ENCODE measurements around the gene OPTC.

The OPTC gene

DNA sequence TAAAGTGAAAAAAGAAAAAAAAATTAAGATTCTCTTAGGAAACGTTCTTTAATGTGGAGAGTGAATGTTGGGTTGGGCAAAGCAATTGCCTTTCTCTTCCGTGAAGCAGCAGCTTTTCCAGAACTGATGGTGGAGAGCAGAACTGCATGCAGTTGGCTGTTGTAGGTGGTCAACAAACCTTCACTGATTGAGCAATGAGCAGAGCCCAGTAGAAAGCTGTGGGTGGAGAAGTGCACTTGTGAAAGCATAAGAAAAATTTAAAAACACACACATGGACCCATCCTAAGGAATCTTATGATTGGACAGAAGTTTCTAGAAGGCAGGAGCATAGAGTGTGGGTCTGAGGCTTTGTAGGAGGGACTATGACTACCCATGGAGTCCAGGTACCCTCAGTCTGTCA lies 13.9 kb upstream of the OPTC start:
- peak overlapping the region; percentile 44 for H3K27ac ChIP-seq
- TF ChIP-seq, protein P1, sequence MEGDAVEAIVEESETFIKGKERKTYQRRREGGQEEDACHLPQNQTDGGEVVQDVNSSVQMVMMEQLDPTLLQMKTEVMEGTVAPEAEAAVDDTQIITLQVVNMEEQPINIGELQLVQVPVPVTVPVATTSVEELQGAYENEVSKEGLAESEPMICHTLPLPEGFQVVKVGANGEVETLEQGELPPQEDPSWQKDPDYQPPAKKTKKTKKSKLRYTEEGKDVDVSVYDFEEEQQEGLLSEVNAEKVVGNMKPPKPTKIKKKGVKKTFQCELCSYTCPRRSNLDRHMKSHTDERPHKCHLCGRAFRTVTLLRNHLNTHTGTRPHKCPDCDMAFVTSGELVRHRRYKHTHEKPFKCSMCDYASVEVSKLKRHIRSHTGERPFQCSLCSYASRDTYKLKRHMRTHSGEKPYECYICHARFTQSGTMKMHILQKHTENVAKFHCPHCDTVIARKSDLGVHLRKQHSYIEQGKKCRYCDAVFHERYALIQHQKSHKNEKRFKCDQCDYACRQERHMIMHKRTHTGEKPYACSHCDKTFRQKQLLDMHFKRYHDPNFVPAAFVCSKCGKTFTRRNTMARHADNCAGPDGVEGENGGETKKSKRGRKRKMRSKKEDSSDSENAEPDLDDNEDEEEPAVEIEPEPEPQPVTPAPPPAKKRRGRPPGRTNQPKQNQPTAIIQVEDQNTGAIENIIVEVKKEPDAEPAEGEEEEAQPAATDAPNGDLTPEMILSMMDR (conservative IDR thresholded peaks at IDR 0.05) = no peak

DNA sequence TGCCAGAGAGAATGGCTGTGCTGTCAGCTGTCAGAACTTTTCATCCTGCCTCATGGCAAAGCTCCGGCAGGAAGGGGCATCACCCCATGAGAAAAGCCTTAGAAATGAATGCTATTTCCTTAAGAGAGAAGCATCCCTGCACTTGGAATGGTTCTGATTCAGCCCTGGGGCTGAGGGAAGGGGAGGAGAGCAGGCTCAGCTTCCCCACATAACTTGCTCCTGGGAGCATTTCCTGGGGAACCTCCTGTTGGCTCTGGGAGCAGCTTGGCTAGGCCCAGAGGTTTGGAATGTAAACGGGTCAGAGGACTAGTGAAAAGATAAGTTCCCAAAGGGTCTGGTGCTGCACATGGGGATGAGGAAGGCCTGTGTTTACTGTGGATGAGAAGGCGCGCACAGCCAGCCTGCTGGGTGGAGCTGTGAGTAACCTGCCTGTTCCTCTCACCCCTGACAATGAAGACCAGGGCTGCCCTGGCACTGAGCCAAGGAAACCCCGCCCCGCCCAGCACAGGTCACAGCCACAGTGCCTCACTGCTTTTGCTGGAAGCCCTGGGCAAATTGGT lies 13.3 kb upstream of the OPTC start:
- H3K27ac ChIP-seq = peak overlapping the region; percentile 44
- TF ChIP-seq, protein P1 (conservative IDR thresholded peaks at IDR 0.05) = no peak

DNA sequence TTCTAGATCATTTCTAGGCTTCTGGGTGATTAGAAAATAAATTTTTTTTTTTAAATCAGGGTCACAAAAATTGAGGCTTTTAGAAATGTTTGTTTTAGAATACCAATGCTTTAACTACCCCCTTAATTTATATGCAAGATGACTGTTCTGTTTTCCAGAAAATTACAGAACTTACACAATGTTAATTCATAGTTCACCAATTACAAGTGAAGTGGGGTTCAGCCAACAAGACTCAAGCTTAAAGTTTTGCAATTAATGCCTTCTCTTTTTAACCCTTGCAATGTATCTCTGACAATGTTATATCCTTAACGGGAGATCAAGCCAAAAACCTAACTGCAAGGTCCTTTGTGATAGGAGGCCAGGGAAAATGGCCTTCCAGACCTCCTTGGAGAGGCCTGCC lies 12.8 kb upstream of the OPTC start:
- H3K27ac ChIP-seq = peak overlapping the region; percentile 44
- TF ChIP-seq, protein P1 (conservative IDR thresholded peaks at IDR 0.05) = no peak

DNA sequence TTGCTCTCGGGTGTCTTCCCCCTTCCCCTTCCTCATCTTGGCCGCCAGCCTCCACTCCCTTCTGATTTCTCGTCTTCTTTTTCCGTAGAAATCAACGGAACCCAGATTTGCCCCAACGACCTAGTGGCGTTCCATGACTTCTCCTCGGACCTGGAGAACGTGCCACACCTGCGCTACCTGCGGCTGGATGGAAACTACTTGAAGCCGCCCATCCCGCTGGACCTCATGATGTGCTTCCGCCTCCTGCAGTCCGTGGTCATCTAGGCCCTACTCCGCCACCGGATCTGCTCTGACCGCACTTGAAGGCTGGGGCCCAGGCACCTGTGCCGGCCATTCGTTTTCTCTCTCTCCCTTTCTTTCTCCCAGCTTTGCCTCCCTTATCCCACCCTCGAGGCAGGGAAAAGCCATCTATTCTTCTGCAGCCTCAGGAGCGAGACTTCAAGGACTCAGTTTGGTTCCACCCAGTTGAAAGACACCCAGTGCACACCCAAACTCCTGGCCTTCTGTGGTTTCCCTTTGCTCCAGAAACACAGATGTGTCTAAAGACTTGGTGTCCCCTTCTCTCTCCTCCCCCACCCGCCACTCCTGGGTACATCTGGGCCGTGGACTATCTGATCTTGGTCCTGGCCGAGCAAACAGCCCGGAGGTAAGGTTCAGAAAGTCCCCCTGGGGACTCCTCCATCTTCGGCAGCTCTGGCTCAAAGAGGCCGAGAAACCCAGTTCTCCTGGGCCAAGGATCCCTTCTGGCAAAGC lies 7.2 kb upstream of the OPTC start:
- peak overlapping the region; percentile 44; the same call in 1 of the 2 replicates for H3K27ac ChIP-seq
- TF ChIP-seq, protein P1 (conservative IDR thresholded peaks at IDR 0.05) = no peak

DNA sequence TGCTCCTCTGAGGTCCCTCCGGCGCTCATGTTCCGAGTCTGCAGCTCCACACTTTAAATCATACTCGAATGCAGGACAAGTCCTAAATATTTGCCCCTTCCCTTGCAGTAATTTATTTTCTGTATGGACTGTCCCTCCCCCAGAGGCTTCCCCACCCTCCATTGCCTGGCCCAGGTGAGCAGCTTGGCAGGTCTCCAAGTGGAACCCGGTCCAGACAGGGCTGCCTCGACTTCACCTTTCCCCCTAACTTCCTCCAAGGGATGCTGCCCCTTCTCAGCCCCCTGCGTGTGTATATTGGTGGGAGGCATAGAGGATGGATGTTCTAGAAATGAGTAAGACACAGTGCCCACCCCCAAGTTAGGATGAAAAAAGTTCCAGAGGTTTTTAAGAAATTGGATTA lies 5.4 kb upstream of the OPTC start:
- H3K27ac ChIP-seq = no peak overlapping the region; the same call in 1 of the 2 replicates
- TF ChIP-seq, protein P1 (conservative IDR thresholded peaks at IDR 0.05) = no peak

DNA sequence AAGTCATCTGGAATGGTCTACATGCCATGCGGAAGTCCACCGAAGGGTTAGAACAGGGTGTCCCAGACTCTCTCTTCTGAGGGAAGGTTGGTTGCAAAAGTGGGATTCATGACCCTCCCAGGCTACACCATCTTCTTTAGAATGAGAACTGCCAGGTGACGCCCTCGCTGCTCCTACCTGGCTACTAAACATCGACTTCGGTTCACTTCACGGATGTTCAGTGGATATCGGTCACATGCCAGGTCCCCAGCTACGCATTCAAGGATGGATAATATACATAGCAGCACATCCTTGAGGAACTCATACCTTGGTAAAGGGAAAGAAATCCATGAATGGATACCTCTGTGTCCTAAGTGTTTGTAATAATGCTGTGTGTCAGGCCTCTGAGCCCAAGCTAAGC lies 3.3 kb upstream of the OPTC start:
- no peak overlapping the region for H3K27ac ChIP-seq
- TF ChIP-seq, protein P1 (conservative IDR thresholded peaks at IDR 0.05) = no peak

DNA sequence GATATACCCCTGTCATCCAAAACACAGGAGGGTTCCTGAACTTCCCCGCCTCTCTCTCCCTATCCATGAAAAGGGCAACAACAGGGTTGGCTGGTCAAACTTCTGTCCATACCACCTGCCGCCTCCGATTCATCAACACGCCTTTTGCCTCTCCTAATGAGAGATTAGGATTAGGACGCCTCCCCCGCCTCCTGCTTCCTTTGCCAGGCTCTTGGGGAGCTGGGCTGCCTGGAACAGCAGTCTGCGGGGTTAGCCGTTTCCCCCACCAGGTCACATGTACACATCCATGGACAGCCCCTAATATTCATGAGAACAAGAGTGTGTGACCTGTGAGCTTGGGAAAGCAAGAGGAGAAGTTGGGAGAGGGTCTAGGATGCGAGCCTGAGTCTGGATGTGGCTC lies 2.3 kb upstream of the OPTC start:
- TF ChIP-seq, protein P1 (conservative IDR thresholded peaks at IDR 0.05) = no peak
- H3K27ac ChIP-seq = no peak overlapping the region
